LHCN-M2 (cell line): ENCODE data around the gene DUSP2. TPM values are rescaled to one million over a fixed set of nuclear protein-coding genes. Genes with fewer than 3 reads are reported as not detected.

Experiments
- DNase-seq: peaks from one replicate; pipeline ENCODE4 v3.0.0-alpha.2; 2012; ENCODE audit warnings: low read depth
- total RNA-seq: library from RNA; depleted of rRNA; stranded (reverse); fragments of >200 nt; gene quantifications from 2 replicates; pipeline ENCODE4 v1.2.3, GENCODE V29; 2014

Gene DUSP2
- total RNA-seq, 1 experiment from 2014 or later, result 0.23 TPM

DNA sequence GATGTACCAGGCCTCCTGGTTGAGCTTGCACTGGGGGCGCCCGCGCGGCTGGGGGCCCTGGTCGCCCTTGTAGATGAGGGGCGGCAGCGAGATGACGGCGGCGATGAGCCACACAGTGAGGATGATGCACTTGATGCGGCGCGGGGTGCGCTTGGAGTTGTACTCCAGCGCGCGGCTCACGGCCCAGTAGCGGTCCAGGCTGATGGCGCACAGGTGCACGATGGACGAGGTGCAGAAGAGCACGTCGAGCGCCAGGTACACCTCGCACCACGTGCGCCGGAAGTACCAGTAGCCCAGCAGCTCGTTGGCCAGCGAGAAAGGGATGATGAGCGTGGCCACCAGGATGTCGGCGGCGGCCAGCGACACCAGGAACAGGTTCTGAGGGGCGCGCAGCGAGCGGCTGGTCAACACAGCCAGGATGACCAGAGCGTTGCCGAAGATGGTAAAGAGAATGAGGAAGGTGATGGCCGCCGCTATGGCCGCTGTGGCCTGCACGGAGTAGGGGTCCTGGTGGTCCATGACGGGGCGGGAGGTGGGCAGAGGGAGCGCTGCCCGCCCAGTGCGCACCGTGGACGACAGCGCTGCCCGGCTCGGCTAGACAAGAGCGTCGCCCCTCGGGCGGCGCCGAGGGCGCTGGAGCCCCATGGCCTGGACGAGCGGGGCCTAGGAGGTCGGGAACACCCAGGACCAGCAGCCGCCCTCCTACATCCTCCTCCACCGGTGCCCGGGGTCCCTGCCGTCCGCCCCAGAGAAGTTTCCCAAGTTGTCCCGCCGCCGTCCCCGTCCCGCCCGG is 29.4 kb downstream of the DUSP2 start:
- no peak for DNase-seq

DNA sequence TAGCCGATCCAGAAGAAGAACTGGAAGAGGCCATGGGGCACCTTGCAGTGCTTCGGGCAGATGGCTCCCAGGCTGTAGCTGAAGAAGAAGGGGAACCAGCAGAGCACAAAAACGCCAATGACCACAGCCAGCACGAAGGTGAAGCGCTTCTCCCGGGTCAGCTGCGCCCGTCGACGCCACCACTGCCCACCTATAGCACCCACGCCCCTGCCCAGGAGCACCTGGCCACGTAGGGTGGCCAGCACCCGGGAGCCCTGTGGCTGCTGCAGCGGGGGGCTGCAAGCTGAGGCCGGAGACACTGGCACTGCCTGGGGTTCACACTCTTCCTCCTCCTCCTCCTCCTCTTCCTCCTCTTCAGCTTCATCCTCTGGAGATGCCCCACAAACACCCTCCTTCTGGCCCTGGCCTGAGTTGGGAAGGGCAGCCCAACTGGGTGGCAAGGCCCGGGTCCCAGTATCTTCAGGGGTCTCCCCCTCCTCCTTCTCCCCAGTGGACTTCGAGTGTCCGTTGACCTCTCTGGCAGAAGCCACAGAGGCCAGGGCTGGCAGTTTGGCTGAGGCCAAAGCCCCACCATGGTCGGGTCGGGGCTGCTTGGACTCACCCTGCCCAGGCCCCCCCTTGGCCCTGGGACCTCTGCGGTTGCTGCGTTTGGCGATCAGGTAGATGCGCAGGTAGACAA is 30.2 kb downstream of the DUSP2 start:
- no peak for DNase-seq

DNA sequence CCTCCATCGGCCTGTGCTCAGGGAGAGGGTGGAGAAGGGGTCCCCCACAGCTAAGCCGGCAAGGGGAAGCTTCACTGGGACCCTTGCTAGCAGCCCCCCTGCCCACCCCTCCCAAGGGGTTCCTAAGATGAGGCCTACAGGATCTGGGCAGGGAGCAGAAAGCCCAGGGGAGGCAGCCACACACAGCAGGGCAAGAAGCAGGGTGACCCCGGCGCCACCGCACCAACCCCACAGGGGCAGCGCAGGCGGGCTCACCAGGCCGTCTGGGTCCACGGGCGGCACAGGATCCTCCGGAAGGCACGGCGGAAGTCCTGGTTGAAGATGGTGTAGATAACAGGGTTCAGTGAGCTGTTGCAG is 30.7 kb downstream of the DUSP2 start:
- DNase-seq, result no peak

DNA sequence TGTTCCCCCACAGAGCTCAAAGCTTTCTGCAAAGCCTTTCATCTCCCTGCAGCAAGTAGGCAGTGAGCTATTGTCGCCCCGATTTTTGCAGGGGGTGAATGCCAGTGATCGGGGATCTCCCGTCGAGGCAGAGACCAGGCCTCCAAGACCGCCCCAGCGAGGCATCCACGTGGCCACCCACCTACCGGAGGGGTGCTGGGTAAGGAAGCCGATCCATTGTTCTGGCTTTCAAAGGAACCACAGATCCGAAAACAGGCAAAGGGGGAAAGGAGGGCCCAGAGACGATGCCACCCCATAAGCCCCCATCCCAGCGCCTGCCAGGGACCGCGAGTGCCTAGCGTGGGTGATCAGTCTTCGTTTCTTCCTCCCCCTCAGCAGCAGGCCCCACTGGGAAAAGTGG is 31.3 kb downstream of the DUSP2 start:
- DNase-seq, result no peak

GRCh38 chr2:96113367-96113677 is 31.9 kb downstream of the DUSP2 start:
- DNase-seq, result no peak

DNA sequence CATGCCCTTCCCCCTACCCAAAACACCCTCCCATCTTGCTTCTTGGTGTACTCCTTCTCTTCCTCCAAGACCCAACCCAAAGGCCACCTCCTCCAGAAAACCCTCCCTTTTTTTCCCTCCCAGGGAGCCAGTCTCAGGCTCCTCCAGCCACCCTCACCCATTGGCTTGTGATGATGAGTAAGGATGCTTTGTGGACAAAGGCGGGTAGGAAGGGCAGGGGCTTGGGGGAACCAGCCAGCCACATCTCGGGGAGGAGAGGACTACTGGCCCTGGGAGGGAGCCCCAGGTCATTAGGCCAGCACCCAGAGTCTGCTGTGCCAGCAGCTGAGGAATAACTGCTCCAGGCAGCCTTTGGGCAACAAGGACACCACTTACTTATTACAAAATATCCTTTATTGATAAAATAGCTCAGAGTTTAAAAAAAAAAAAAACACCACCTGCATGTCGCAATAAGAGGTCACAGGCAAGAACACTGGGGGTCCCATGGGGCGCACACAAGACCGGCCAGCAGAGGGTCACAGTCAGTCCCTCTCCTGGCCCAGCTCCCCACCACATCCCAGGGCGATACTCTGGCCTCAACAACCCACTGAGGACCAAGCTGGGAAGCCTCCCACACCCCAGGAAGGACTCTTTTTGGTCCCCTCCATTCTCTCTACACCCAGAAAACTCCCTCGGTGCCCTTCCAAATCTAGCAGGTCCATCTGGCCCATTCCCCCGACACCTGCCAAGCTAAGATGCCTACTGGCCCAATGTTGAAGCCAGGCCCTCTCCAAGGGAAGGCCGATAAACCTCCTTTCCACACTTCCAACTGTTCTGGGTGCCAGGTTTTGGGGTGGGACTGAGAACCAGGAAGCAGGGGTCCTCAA is 32.5 kb downstream of the DUSP2 start:
- no peak for DNase-seq

GRCh38 chr2:96111823-96112500 is 33.3 kb downstream of the DUSP2 start:
- no peak for DNase-seq

DNA sequence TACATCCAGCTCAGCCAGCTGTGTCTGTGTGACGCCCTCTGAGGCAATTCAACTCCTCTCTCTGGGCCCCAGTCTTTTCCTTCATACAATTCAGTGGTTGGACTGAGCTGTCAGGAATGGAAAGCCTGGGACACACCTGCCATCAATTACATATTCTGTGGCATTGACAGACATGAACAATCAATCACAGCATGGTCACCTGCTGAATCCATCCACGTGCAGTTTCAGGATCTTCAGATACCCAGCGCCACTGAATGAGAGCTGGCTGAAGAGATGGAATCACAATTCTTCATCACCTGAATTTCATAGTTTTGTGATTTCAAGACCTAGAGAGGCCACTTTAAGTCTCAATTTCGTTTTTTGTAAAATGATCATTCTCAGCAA is 34.0 kb downstream of the DUSP2 start:
- no peak for DNase-seq

DNA sequence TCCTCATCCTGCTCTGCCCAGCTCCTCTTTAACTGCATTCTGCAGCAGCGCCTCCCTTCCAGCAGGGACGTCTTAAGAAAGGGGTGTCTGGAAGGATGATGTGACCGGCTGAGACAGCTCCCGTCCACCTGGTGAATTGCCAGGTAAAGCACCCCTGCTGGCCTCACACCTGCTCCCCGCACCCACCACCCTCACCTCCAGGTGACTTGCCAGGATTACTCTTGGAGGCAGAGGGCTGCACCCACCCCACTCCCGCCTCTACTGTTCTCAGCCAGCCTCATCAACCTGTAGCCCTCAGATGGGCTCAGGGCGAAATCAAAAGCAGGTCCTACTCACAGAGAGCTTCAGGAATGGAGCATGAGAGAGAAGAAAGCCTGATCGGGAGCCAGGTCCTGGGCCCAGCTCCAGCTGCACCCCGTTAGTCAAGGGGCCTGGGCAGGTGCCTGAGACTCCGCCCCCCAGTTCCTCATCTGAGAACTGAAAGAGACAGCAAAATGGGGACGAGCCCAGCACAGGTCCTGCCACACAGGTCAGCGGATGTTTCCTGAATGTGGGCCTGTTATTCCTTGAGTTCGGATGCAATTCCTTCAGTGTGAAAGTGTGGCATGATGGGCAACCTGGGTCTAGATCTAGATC is 34.5 kb downstream of the DUSP2 start:
- DNase-seq, result no peak

DNA sequence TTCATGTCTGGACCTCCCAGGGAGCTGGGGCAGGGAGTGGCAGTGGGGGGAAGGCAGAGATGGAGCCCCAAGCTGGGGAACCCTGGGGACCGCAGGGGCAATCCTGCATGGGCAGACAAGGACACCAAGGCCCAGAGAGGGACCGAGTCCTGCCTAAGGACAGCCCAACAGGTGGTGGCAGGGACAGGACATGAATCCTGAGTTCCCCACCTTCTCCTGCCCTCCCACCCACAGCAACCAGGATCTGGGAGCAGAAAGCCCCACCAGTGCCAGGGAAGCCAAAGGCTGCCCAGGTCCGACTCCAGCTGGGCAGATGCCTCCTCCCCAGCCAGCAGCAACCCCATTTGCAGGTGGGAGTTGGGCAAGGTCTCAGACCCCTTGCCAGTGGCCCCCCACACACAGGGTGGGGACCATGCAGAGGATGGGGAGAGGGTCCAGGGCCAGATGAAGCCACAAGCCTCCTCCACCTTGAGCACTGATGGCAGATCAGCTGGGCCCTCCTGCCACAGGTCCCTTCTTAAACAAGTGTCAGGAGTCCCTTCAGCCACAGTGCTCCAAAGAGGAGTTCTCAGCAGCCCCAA is 35.2 kb downstream of the DUSP2 start:
- DNase-seq, result no peak

- no peak for DNase-seq
Measured at GRCh38 chr2:96109361-96109680, 35.9 kb downstream of the DUSP2 start.

DNA sequence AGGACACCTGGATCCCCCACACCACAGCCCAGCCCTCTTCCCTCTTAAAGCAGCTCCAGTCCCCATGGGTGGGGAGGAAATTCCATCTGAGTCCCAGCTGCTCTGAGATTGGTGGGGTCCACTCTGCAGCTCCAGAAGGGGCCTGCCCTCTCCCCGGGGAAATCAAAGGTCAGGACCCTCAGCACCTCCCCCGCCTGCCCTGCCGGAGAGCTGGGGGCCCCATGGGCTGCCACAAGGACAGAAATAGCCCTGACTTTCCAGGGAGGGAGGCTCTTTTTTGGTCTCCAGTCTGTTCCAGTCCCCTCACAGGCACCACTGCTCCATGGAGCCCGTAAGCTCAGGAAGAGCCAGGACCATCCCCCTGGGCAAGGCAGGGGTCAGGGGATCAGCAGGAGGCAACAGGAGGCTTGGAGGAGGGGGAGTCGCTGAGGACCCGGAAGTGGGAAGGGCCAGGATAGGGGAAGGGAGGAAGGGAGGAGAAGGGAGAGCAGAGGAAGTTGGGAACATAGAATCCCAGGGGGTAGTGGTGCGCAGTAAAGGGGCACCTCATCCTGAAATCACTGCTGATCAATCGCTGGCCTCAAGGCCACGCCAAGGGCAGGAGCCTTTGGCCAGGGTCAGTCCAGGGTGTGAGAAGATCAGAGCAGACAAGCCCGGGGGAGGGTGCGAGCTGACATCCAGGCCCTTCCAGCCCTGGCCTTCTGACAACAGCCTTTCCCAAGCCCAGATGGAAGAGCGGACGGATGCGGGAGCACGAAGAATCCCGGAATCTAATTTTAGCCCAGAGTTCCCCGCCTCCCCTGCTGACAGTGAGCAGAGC is 36.5 kb downstream of the DUSP2 start:
- DNase-seq, result no peak

- DNase-seq, result no peak
Measured at GRCh38 chr2:96108151-96108540, 37.1 kb downstream of the DUSP2 start.

DNA sequence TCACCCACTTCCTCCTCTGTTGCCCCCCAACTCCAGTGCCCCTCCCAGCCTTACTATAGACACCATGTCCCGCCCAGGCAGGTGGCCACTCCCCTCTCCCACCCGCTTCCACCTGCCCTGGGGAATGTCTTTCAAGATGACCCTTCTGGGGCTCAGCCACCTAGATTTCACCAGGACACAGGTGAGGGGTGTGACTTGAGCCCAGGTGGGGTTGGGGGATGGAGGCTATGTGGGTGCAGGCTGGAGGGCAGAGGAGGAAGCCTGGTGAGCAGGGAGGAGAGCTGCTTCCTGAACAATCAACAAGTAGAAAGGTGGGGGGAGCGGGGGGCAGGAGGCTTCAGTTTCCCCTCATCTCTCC is 37.6 kb downstream of the DUSP2 start:
- DNase-seq, result no peak

GRCh38 chr2:96106991-96107707 is 38.1 kb downstream of the DUSP2 start:
- no peak for DNase-seq

DNA sequence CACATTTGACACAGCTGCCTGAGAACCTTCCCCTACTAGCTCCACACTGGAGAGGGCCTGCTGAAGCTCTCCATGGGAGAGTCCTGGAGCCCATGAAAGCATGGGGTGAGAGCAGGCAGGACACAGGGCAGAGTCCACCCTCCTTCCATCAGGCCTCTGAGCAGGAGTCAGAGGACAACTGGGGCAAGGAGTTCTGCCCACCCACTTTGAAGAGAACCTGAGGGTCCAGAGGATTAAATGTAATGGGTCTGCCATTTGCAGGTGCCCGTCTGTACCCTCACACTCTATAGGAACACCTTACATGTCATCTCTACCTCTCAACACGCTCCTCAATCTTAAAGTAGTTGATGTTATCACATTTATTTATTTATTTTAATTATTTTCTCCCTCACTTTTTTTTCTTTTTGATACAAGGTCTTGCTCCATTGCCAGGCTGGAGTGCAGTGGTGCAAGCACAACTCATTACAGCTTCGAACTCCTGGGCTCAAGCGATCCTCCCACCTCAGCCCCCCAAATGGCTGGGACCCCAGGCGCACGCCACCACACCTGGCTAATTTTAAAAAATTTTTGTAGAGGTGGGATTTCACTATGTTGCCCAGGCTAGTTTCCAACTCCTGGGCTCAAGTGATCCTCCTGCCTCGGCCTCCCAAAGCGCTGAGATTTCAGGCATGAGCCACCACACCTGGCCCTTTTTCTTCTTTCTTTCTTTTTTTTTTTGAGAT is 39.1 kb downstream of the DUSP2 start:
- DNase-seq, result no peak

- no peak for DNase-seq
Measured at GRCh38 chr2:96105152-96105915, 39.9 kb downstream of the DUSP2 start.

- no peak for DNase-seq
Measured at GRCh38 chr2:96104487-96104861, 40.8 kb downstream of the DUSP2 start.
